WI38 (cell line): ENCODE results near the gene PREX1.

Source experiments
- H3K4me3 ChIP-seq: 2 replicates; pipeline ENCODE4 v1.5.1; 2011; ENCODE audit warnings: low read depth, mild to moderate bottlenecking, control low read depth, low read length
- CTCF ChIP-seq: IDR thresholded peaks from 2 replicates; pipeline ENCODE4 v1.5.1; 2012; ENCODE audit warnings: low read depth, mild to moderate bottlenecking, control low read depth, low read length

The PREX1 gene

GRCh38 chr20:48648482-48649051, 179.2 kb downstream of the PREX1 start:
- TF ChIP-seq CTCF, result no peak
- H3K4me3 ChIP-seq, result no peak overlapping the region

- no peak overlapping the region for H3K4me3 ChIP-seq
- TF ChIP-seq CTCF, result no peak
Measured at GRCh38 chr20:48647858-48648257, 179.9 kb downstream of the PREX1 start.

DNA sequence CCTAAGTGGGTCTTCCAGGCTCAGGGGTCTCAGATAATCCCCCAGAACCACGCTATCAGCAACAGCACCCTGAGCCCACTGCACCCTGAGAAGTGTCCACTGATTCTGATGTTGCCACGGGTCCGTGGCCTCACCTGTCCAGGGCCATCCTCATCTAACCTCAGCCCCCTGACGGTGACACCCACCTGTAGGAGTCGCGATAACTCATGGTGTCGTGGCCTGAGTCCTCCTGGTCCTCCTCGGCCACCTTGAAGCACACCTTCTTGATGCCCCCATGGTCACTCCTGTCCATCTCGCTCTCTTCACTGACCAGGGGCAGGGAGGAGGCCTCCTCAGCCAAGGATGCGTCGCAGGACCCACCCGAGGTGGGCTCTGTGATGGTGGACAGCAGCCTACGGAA, 182.1 kb downstream of the PREX1 start:
- no peak for TF ChIP-seq CTCF
- no peak overlapping the region for H3K4me3 ChIP-seq

GRCh38 chr20:48644286-48644828, 183.4 kb downstream of the PREX1 start:
- no peak overlapping the region for H3K4me3 ChIP-seq
- no peak for TF ChIP-seq CTCF

- H3K4me3 ChIP-seq, result no peak overlapping the region
- no peak for TF ChIP-seq CTCF
Measured at GRCh38 chr20:48642105-48642880, 185.5 kb downstream of the PREX1 start.

GRCh38 chr20:48640871-48641270, 186.9 kb downstream of the PREX1 start:
- TF ChIP-seq CTCF, result no peak

GRCh38 chr20:48639899-48640298, 187.9 kb downstream of the PREX1 start:
- no peak overlapping the region for H3K4me3 ChIP-seq
- no peak for TF ChIP-seq CTCF

More at GRCh38 chr20:48640871-48641270, 186.9 kb downstream of the PREX1 start:
- no peak overlapping the region for H3K4me3 ChIP-seq
